Sigmoid colon (tissue), 4 donors: ENCODE data around the gene MAD2L1BP.

Source experiments
- CTCF ChIP-seq, 4 experiments: fragments of 450-650 bp in 3 of 4; fragments of 200-600 bp in 1 of 4; IDR thresholded peaks; one replicate each; pipeline ENCODE4 v1.5.1; 2016 to 2019; ENCODE audit warnings: antibody characterized with exemption in 4 of 4, mild to moderate bottlenecking in 3 of 4, moderate library complexity in 2 of 4
- POLR2AphosphoS5 ChIP-seq, 4 donors: sonication (generic); formaldehyde crosslinking; IDR thresholded peaks; one replicate each; pipeline ENCODE4 v1.6.1; 2017; ENCODE audit warnings: antibody characterized with exemption in 4 of 4

GRCh38 chr6:43666196-43666920 is 30.7 kb downstream of the MAD2L1BP start:
- TF ChIP-seq CTCF (IDR thresholded peaks at IDR 0.05) (no peak), POLR2AphosphoS5 (IDR thresholded peaks at IDR 0.05) (no peak)
